HepG2 (cell line): ENCODE results near the gene PCDHGA10. TPM values are rescaled to one million over a fixed set of nuclear protein-coding genes. Genes with fewer than 3 reads are reported as not detected.

ENCODE experiments used
- ATAC-seq: fragments of 200-7000 bp; cut with Tn5 transposase; 3 replicates; pipeline ENCODE4 v1.9.1; 2020; ENCODE audit warnings: mild to moderate bottlenecking, moderate library complexity
- BruUV-seq: library from RNA; stranded (reverse); fragments of 400-500 nt; replicated peaks from 2 replicates; lab custom pipeline; 2021; lab: Mats Ljungman, UMichigan
- CTCF ChIA-PET: fragments of 300-600 bp; formaldehyde crosslinking; extraction: SDS; loops from one replicate; lab custom pipeline; 2021; ENCODE audit warnings: low total read pairs, inconsistent platforms, low intra/inter-chr PET ratio; lab: Yijun Ruan, JAX
- POLR2A ChIA-PET: fragments of 350-600 bp; sonication (Branson Sonifier 250); formaldehyde crosslinking; loops from one replicate; lab custom pipeline; 2020; ENCODE audit warnings: antibody characterized with exemption, inconsistent platforms; lab: Yijun Ruan, JAX
- DNase-seq: peaks from one replicate; pipeline ENCODE4 v3.0.0-alpha.2; 2015; ENCODE audit warnings: low spot score
- FAIRE-seq: peaks from 3 replicates; lab custom pipeline; 2011; peaks lifted over from hg19 to GRCh38; lab: Jason Lieb, UNC
- H2AFZ ChIP-seq: one replicate; pipeline ENCODE4 v1.6.1; 2011; ENCODE audit warnings: low read length, inconsistent platforms
- H3K27ac ChIP-seq: fragments of 300-600 bp; 3 replicates; pipeline ENCODE4 v1.8.0; 2011; ENCODE audit warnings: mixed run types, mild to moderate bottlenecking, mixed read lengths, low read length, inconsistent platforms; ENCODE audit not compliant: insufficient read depth; ENCODE audit errors: extremely low read length
- H3K27me3 ChIP-seq, 2 experiments: fragments of 200-600 bp in 1 of 2; 2 replicates in 1 of 2; 3 replicates in 1 of 2; pipeline versions ENCODE4 v1.6.0 to v1.8.0; 2011; ENCODE audit warnings: low read length in 2 of 2, mild to moderate bottlenecking in 2 of 2, moderate library complexity in 2 of 2, inconsistent platforms in 1 of 2; ENCODE audit not compliant: insufficient read depth in 2 of 2, control insufficient read depth in 1 of 2
- H3K36me3 ChIP-seq, 2 experiments: fragments of 200-600 bp in 1 of 2; replicated peaks in 1 of 2; 2 replicates in 1 of 2; 3 replicates in 1 of 2; pipeline versions ENCODE4 v1.5.1 to v1.8.0; 2011; ENCODE audit warnings: low read length in 2 of 2, inconsistent platforms in 1 of 2; ENCODE audit not compliant: insufficient read depth in 2 of 2, control insufficient read depth in 1 of 2
- H3K4me1 ChIP-seq: 2 replicates; pipeline ENCODE4 v1.5.1; 2012; ENCODE audit warnings: low read length, inconsistent platforms; ENCODE audit not compliant: insufficient read depth
- H3K4me2 ChIP-seq: 2 replicates; pipeline ENCODE4 v1.6.0; 2011; ENCODE audit warnings: low read depth, low read length, inconsistent platforms
- H3K4me3 ChIP-seq, 3 experiments: fragments of 200-600 bp in 1 of 3; sonication (generic), shearing (Covaris generic) in 1 of 3; replicated peaks in 1 of 3; 2 replicates each; pipeline ENCODE4 v1.5.1; 2011 to 2016; ENCODE audit warnings: low read length in 3 of 3, inconsistent platforms in 2 of 3, low read depth in 2 of 3, mild to moderate bottlenecking in 2 of 3, control low read depth in 1 of 3, mixed read lengths in 1 of 3; ENCODE audit not compliant: insufficient read depth in 1 of 3
- H3K79me2 ChIP-seq: one replicate; pipeline ENCODE4 v1.6.1; 2011; ENCODE audit warnings: low read length, inconsistent platforms; ENCODE audit not compliant: insufficient read depth
- H3K9ac ChIP-seq: 2 replicates; pipeline ENCODE4 v1.6.0; 2011; ENCODE audit warnings: mild to moderate bottlenecking, low read depth, low read length, inconsistent platforms; ENCODE audit not compliant: insufficient read depth
- H3K9me3 ChIP-seq: 2 replicates; pipeline ENCODE4 v1.5.1; 2012; ENCODE audit warnings: mild to moderate bottlenecking, low read length
- H4K20me1 ChIP-seq: 2 replicates; pipeline ENCODE4 v1.6.0; 2011; ENCODE audit warnings: inconsistent platforms, mild to moderate bottlenecking, low read length, moderate library complexity; ENCODE audit not compliant: insufficient read depth
- STAG1 ChIP-seq: sonication (generic); formaldehyde crosslinking; IDR thresholded peaks from 2 replicates; pipeline ENCODE4 v1.4.0; 2020; ENCODE audit warnings: missing genetic modification reagents
- ZBTB44 ChIP-seq: sonication (generic); formaldehyde crosslinking; IDR thresholded peaks from 2 replicates; pipeline ENCODE4 v1.4.0; 2020; ENCODE audit warnings: missing genetic modification reagents
- ZNF407 ChIP-seq: sonication (generic); formaldehyde crosslinking; IDR thresholded peaks from one replicate; pipeline ENCODE4 v1.5.1; 2020; ENCODE audit warnings: mild to moderate bottlenecking, missing genetic modification reagents; ENCODE audit errors: not compliant biosample characterization
- WGBS: methylation state at CpG from one replicate; pipeline ENCODE4 v1.1.6; 2017; ENCODE audit warnings: low lambda C conversion rate; 5-methylcytosine and 5-hydroxymethylcytosine counted together
- in situ Hi-C: cut with HindIII; loops from 2 replicates; pipeline ENCODE4 v1.10.0; 2017; ENCODE audit warnings: low pct_unique_long_range_greater_than_20kb; ENCODE audit not compliant: extremely low pct_ligation_motif_present
- intact Hi-C: fragments of 100-400 bp; cut with micrococcal nuclease; formaldehyde crosslinking; loops from one replicate; pipeline ENCODE4 v1.10.0; 2022; ENCODE audit not compliant: unreplicated experiment
- polyA plus RNA-seq, 8 experiments: library from polyadenylated mRNA; depleted of rRNA in 3 of 8; stranded (reverse) in 7 of 8; unstranded in 1 of 8; fragments of >200 nt; fragmentation: Illumina TruSeq in 4 of 8; extraction: Trizol in 4 of 8; gene quantifications; 2 replicates each; pipeline versions ENCODE4 v1.2.1 to v1.2.3, GENCODE V29; 2011 to 2016; ENCODE audit warnings: low read depth in 4 of 8, missing spikeins in 1 of 8, mixed read lengths in 1 of 8; ENCODE audit not compliant: insufficient read depth in 1 of 8
- total RNA-seq, 5 experiments: library from RNA; depleted of rRNA; stranded (reverse); fragments of >200 nt; fragmentation: Illumina TruSeq; extraction: Trizol; gene quantifications; 2 replicates each; pipeline ENCODE4 v1.2.3, GENCODE V29; 2016; ENCODE audit warnings: low read depth in 1 of 5

PCDHGA10 gene
- total and polyA plus RNA-seq, 2 of the 13 experiments (the other 11 are each of a cell fraction or from before 2014, with no cell fraction given) = 0.04 to 0.18 TPM

GRCh38 chr5:141427783-141428426 lies 15.1 kb downstream of the PCDHGA10 start:
- intact Hi-C loops (no loop called here), in situ Hi-C loops (no loop called here)
- WGBS = 82% methylated on average over 26 of the region's 53 CpGs
- no peak overlapping the region for H3K4me3 ChIP-seq
- no peak overlapping the region for H3K4me2 ChIP-seq
- no peaks in the 10 kb centered on the region for H3K36me3 ChIP-seq
- FAIRE-seq (no peak), ATAC-seq (no peak), DNase-seq (no peak)
- no peak overlapping the region for H3K9ac ChIP-seq
- no peaks in the 10 kb centered on the region for H3K27me3 ChIP-seq
- H3K79me2 ChIP-seq = no peaks in the 10 kb centered on the region
- no peak for TF ChIP-seq ZBTB44
- H3K4me1 ChIP-seq = no peaks in the 10 kb centered on the region
- ChIA-PET CTCF (no interaction called here), POLR2A (no interaction called here)
- H4K20me1 ChIP-seq = no peaks in the 10 kb centered on the region
- no peak overlapping the region for H3K27ac ChIP-seq
- BruUV-seq = no TSS peak
- H3K9me3 ChIP-seq = peaks cover 19% of the 10 kb centered on the region; the same call in 1 of the 2 replicates
- no peak overlapping the region for H2AFZ ChIP-seq

- Histone ChIP-seq H3K9ac (no peak within 1 kb of the TSS), H3K4me1 (no peaks in the 10 kb centered on the region), H2AFZ (no peak within 1 kb of the TSS), H3K79me2 (no peaks in the 10 kb centered on the region), H3K27ac (no peak within 1 kb of the TSS), H3K9me3 (peaks cover 19% of the 10 kb centered on the region; the same call in 1 of the 2 replicates), H4K20me1 (no peaks in the 10 kb centered on the region), H3K4me2 (no peak within 1 kb of the TSS), H3K27me3 (no peaks in the 10 kb centered on the region), H3K4me3 (no peak within 1 kb of the TSS), H3K36me3 (no peaks in the 10 kb centered on the region)
- FAIRE-seq (no peak), DNase-seq (peak; percentile 24), ATAC-seq (no peak)
- WGBS = 80% methylated on average over 30 of the region's 33 CpGs
- in situ Hi-C loops = no loop called here
- ChIA-PET CTCF (interaction anchor here (0.7 kb wide), 1 partner anchor 8 kb away, joined by 4 read pairs; no protein-coding TSS in a partner anchor), POLR2A (no interaction called here)
- BruUV-seq = no TSS peak
- intact Hi-C loops = no loop called here
- TF ChIP-seq STAG1 (CRISPR knock-in tag) (peak; percentile 7; the same call in 1 of the 2 replicates), ZNF407 (CRISPR knock-in tag) (no peak)
These were observed 17.7 kb downstream of the PCDHGA10 start, which contains the start of gene PCDHGA12 for GRCh38 chr5:141430332-141431113. TSS of gene PCDHGA12 (plus strand) at chr5:141430507. CDS start at chr5:141430760, 253 bp downstream.
